RWPE1 (cell line): ENCODE data around the gene WDR5.

Experiments used
- CTCF ChIA-PET: fragments of 350-600 bp; sonication (Branson Sonifier 250); formaldehyde crosslinking; extraction: SDS; loops from one replicate; lab custom pipeline; 2021; lab: Yijun Ruan, JAX
- POLR2A ChIA-PET: fragments of 400-600 bp; formaldehyde crosslinking; extraction: SDS; loops from one replicate; lab custom pipeline; 2020; ENCODE audit warnings: antibody characterized with exemption; ENCODE audit not compliant: low non-redundant PET; lab: Yijun Ruan, JAX
- DNase-seq: peaks from one replicate; pipeline ENCODE4 v3.0.0; 2012; ENCODE audit warnings: low spot score
- H3K27ac ChIP-seq: fragments of 450-650 bp; 2 replicates; pipeline ENCODE4 v1.5.1; 2017
- TF ChIP-seq, protein P1 (sequence below): fragments of 450-650 bp; conservative IDR thresholded peaks from 2 replicates; pipeline ENCODE4 v1.5.1; 2017; ENCODE audit warnings: low read depth, mild to moderate bottlenecking

WDR5 gene

DNA sequence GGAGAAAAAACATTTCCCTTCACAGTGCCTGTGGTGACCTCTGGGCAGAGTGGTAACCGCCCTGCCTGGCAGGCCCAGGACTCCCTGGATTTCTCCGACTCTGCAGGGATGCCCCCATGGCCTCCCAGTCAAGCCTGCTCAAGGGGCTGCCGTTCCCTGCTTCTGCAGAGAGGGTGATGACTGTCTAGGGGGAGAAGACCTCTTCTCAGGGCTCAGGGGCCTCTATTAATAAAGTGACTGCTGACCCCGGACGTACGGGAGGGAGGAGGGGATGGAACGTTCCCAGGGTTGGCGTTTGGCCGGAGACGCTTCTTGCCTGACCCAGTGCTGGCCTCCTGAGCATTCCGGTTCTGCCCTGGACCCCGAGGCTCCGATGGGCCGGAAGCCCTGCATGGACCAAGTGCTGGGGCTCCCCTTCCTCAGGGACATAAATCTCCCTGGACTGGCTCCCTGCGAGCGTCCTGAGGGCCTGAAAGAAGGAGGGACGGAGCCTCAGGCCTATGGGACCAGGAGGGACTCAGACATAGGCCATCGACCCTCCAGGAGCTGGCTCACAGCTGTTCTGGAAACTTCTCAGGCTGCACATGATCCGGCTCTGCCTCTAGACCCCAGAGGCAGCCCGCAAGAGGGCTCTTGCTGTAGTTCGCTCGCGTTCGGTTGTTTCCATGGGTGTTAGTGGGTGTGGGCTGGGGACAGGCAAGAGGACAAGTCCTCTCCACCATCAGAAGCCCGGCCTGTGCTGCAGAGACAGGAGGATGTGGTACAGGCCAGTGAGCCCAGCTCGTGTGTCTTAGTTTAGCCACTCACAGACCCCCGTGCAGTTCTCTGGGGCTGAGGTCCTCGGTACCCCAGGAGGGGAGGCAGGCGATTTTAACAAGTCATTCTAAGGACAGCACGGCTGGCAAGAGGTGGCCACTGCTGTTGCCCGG, 36.6 kb downstream of the WDR5 start:
- TF ChIP-seq, protein P1, sequence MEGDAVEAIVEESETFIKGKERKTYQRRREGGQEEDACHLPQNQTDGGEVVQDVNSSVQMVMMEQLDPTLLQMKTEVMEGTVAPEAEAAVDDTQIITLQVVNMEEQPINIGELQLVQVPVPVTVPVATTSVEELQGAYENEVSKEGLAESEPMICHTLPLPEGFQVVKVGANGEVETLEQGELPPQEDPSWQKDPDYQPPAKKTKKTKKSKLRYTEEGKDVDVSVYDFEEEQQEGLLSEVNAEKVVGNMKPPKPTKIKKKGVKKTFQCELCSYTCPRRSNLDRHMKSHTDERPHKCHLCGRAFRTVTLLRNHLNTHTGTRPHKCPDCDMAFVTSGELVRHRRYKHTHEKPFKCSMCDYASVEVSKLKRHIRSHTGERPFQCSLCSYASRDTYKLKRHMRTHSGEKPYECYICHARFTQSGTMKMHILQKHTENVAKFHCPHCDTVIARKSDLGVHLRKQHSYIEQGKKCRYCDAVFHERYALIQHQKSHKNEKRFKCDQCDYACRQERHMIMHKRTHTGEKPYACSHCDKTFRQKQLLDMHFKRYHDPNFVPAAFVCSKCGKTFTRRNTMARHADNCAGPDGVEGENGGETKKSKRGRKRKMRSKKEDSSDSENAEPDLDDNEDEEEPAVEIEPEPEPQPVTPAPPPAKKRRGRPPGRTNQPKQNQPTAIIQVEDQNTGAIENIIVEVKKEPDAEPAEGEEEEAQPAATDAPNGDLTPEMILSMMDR = no peak
- ChIA-PET POLR2A (interaction anchor here (0.6 kb wide), 1 partner anchor 380 kb away, joined by 3 read pairs; no protein-coding TSS in a partner anchor), CTCF (interaction anchor here (0.6 to 4.0 kb wide), 3 partner anchors 16 to 270 kb away, joined by 3 to 65 read pairs (median 4); no protein-coding TSS in a partner anchor)
- no peak overlapping the region for H3K27ac ChIP-seq
- no peak for DNase-seq

DNA sequence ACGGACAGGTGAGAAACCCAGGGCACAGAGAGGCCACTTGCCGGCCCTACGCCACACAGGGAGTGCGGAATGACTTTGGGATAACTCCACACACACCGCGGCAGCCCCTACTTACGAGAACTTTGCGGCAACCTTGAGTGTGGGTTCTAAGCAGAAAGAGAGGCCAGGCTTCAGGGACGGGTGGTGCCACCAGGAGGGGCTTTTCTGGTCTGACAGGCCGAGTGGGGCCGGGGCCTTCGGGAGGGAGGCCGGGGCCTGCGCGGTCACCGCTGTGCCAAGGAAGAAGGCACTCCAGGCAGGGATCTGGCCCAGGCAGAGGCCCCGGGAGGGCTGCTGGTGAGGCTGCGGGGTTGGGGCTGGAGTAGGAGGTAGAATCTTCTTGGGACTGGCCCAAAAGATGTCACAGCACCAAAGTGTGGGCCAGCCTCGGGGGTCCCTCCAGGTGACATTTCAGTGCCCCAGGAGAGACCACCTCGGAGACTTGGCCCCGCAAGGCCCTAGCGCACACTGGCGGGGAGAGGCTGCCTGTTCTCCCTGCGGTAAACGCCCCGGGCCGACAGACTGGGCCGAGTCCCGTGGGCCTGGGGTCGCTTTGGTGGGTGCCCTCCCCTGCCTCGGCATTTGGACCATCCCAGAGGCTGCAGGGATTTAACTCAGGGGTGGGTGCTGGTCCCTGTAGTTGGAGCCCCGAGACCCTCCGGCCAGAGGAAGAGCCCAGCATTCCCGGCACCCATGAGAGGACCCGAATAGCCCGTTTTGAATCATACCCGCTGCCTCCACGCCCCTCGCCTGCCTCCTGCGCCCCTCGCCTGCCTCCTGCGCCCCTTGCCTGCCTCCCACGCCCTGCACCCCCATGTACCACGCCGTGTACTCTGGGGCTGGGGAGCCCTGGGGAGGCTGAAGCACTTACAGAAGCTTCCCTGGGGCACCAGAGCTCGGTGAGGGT, 37.5 kb downstream of the WDR5 start:
- ChIA-PET CTCF (interaction anchor here (0.6 to 3.5 kb wide), 2 partner anchors 151 to 269 kb away, joined by 4 to 28 read pairs; no protein-coding TSS in a partner anchor), POLR2A (interaction anchor here (0.5 to 0.9 kb wide), 3 partner anchors 150 to 379 kb away, joined by 3 read pairs; no protein-coding TSS in a partner anchor)
- DNase-seq = no peak
- no peak overlapping the region for H3K27ac ChIP-seq
- TF ChIP-seq, protein P1 = no peak

- CTCF ChIA-PET = interaction anchor here (0.6 to 3.5 kb wide), 3 partner anchors 150 to 1824 kb away, joined by 3 to 28 read pairs (median 4); no protein-coding TSS in a partner anchor
- no peak overlapping the region for H3K27ac ChIP-seq
- TF ChIP-seq, protein P1 = no peak
- no peak for DNase-seq
- POLR2A ChIA-PET = interaction anchor here (0.5 to 0.9 kb wide), 2 partner anchors 149 to 265 kb away, joined by 3 read pairs; no protein-coding TSS in a partner anchor
Observed at GRCh38 chr9:134174073-134174449, 38.2 kb downstream of the WDR5 start.

DNA sequence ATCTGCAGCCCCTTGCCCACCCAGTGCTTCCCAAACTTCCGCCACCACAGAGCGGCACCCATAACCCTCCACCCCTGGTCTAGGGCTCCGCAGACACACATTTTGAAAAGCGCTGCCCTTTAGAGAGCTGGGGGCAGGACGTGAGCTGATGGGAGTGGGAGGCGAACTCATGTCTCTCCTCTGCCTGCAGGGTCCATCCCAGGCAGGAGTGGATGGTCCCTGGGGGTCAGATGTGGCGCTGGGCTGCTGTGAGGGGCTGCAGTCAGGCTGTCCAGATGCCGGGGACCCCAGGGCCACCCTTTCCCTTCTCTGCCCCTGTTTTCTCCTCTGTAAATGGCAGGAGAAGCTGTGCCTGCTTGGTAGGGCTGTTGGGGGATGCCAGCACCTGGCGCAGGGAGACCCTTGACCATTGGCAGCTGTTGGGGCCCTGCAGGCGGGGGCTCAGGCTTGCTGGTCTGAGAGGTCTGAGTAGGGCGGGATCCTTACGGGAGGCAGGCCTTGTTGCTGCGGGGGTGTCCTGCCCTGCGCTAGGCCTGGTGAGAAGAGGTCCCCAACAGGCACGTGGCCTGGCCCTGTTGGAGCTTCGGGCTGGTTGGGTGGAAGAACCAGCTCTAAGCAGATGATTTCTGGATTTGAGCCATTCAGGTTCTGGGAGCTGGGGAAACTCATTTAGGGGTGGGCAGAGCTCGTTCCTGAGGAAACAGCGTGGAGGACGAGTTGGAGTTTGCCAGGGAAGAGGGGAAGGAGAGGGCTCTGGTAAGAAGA, 38.8 kb downstream of the WDR5 start:
- ChIA-PET POLR2A (interaction anchor here (0.5 to 0.9 kb wide), 3 partner anchors 149 to 264 kb away, joined by 3 read pairs; no protein-coding TSS in a partner anchor), CTCF (interaction anchor here (0.6 to 3.5 kb wide), 6 partner anchors 13 to 1825 kb away, joined by 3 to 28 read pairs (median 4); no protein-coding TSS in a partner anchor)
- peak overlapping the region; percentile 46 for H3K27ac ChIP-seq
- no peak for DNase-seq
- TF ChIP-seq, protein P1 = no peak

DNA sequence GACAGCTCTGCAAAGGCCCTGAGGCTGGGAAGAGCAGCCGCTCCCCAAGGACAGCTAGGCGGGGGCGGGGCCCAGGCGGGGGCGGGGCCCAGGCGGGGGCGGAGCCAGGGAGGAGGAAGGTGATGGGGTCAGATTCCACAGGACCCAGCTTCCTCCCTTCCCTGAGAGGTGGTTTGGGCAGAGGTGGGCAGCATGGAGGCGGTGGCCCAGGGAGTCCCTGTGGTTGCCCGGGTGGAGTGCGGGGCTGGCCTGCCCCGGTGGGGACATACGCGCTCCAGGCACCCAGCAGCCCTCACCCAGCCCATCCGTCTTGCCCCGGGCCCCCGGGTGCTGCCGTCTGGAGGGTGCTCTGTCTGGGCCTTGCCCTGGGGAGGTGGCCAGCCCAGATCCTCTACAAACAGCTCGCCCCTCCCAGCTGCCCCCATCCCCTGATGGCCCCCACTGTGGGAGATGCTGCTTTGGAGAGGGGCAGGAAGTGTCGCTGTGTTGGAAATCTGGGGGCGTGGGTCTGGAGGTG, 39.5 kb downstream of the WDR5 start:
- ChIA-PET CTCF (interaction anchor here (0.6 to 3.5 kb wide), 5 partner anchors 14 to 481 kb away, joined by 3 to 28 read pairs (median 4); no protein-coding TSS in a partner anchor), POLR2A (interaction anchor here (0.6 kb wide), 1 partner anchor 255 kb away, joined by 3 read pairs; no protein-coding TSS in a partner anchor)
- DNase-seq = peak; percentile 88
- TF ChIP-seq, protein P1 = no peak
- peak overlapping the region; percentile 46 for H3K27ac ChIP-seq
